ENCODE results near the gene CT45A10.
"Not testable (repeated sequence)": the region's sequence is repeated elsewhere in the genome, so short reads cannot be mapped to it uniquely, and the experiment has no call there.

CT45A10 gene

GRCh38 chrX:135892781-135893180 is 463 bp downstream of the CT45A10 start:
- no peak for TF ChIP-seq CTCF (IDR thresholded peaks at IDR 0.05; ENCODE audit: low read depth, low read length)
- DNase-seq (ENCODE audit: extremely low read depth, low read depth), result no peak

DNA sequence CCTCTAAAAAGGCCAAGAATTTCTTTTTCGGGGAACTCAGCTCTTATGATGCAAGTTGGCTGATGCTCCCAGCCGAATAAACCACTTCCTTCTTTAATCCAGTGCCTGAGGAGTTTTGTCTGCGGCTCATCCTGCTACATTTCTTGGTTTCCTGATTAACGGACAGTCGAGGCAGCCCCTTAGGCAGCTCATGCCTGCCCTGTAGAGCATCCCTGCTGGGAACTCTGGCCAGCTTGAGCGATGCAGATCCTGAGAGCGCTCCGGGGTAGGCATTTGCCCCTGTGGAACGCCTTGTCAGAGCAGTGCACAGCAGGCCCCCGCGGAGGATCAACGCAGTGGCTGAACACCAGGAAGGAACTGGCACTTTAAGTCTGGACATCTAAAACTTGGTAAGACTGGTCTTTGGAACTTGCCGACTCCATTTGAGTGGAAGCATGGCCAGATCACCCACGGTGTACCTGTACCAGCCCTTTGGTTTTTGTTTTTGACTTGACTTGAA is 3.1 kb downstream of the CT45A10 start:
- TF ChIP-seq CTCF (IDR thresholded peaks at IDR 0.05; ENCODE audit: low read depth, low read length), result no peak
- DNase-seq (ENCODE audit: extremely low read depth, low read depth), result no peak

DNA sequence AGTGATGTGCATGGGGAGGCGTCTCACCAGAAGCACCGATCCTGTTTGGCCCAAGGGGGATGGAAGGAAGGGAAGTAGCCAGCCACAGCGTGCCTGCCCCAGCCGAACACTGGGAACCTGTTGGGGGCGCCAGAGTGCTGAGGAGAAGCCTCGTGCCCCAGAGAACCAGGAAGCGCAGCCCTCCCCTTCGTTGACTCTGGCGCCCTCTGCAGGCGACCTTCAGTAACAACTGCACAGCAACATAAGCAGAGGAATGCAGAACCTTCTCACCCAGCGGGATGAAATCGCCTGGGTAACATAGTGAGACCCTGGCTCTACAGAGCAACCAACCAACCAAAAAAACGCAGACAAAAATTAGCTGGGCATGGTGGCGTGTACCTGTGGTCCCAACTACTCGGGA is 4.3 kb downstream of the CT45A10 start:
- not testable (repeated sequence) for DNase-seq (ENCODE audit: extremely low read depth, low read depth)

DNA sequence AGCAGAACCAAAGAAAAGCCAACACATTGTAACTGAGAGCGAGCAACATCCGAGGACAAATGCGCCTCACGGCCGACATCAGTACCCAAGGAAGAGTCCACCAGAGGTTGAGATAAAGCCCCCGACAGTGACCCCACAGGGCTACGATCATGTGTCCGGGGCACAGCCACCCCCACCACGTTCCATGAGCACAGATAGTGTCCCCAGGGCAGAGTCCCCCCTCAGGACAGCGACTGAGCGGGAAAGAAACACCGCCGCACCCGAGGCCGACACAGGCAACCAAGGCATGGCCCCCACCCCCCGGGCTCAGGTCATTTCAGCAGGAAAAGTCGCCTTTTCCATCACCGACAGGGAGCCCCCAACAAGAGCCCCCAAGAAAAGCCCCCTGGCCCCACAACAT is 5.0 kb downstream of the CT45A10 start:
- not testable (repeated sequence) for DNase-seq (ENCODE audit: extremely low read depth, low read depth)

DNA sequence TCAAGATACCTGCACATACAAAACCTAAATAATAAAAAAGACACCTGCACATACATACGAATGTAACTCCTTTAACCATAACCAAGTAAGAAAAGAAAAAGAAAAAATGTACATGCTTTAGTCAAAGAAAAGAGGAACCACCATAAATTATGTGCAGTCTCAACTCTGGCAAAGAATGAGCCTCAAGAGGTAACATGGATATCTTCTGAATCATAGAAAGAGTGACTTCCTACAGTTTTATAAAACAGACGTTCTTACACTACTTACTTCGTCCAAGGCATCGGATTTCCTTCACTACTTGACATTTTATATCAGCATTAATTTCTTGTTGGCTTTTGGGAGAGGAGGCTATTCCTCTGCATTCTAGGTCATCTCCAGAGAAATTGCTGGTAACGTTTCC is 10.5 kb downstream of the CT45A10 start:
- DNase-seq (ENCODE audit: extremely low read depth, low read depth), result not testable (repeated sequence)

DNA sequence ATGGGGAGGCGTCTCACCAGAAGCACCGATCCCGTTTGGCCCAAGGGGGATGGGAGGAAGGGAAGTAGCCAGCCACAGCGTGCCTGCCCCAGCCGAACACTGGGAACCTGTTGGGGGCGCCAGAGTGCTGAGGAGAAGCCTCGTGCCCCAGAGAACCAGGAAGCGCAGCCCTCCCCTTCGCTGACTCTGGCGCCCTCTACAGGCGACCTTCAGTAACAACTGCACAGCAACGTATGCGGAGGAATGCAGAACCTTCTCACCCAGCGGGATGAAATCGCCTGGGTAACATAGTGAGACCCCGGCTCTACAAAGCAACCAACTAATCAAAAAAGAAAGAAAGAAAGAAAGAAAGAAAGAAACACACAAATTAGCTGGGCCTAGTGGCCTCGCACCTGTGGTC is 21.5 kb downstream of the CT45A10 start, which contains the start of gene CT45A9:
TSS of gene CT45A9 (minus strand) at position 101 of the 400 bp plus-strand sequence. CDS start 3,751 bp downstream, outside the sequence.
- not testable (repeated sequence) for DNase-seq (ENCODE audit: extremely low read depth, low read depth)

DNA sequence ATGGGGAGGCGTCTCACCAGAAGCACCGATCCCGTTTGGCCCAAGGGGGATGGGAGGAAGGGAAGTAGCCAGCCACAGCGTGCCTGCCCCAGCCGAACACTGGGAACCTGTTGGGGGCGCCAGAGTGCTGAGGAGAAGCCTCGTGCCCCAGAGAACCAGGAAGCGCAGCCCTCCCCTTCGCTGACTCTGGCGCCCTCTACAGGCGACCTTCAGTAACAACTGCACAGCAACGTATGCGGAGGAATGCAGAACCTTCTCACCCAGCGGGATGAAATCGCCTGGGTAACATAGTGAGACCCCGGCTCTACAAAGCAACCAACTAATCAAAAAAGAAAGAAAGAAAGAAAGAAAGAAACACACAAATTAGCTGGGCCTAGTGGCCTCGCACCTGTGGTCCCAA is 38.8 kb downstream of the CT45A10 start, which contains the start of gene CT45A8:
TSS of gene CT45A8 (minus strand) at position 101 of the 400 bp plus-strand sequence. CDS start 3,755 bp downstream, outside the sequence.
- DNase-seq (ENCODE audit: extremely low read depth, low read depth), result not testable (repeated sequence)

DNA sequence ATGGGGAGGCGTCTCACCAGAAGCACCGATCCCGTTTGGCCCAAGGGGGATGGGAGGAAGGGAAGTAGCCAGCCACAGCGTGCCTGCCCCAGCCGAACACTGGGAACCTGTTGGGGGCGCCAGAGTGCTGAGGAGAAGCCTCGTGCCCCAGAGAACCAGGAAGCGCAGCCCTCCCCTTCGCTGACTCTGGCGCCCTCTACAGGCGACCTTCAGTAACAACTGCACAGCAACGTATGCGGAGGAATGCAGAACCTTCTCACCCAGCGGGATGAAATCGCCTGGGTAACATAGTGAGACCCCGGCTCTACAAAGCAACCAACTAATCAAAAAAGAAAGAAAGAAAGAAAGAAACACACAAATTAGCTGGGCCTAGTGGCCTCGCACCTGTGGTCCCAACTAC is 56.1 kb downstream of the CT45A10 start, which contains the start of gene CT45A7:
TSS of gene CT45A7 (minus strand) at position 101 of the 400 bp plus-strand sequence. CDS start 3,747 bp downstream, outside the sequence.
- DNase-seq (ENCODE audit: extremely low read depth, low read depth), result not testable (repeated sequence)
